ENCODE data around the gene TRAPPC6A.

GRCh38 chr19:45151320-45151719, 26.7 kb downstream of the TRAPPC6A start:
- TF ChIP-seq, protein P1, sequence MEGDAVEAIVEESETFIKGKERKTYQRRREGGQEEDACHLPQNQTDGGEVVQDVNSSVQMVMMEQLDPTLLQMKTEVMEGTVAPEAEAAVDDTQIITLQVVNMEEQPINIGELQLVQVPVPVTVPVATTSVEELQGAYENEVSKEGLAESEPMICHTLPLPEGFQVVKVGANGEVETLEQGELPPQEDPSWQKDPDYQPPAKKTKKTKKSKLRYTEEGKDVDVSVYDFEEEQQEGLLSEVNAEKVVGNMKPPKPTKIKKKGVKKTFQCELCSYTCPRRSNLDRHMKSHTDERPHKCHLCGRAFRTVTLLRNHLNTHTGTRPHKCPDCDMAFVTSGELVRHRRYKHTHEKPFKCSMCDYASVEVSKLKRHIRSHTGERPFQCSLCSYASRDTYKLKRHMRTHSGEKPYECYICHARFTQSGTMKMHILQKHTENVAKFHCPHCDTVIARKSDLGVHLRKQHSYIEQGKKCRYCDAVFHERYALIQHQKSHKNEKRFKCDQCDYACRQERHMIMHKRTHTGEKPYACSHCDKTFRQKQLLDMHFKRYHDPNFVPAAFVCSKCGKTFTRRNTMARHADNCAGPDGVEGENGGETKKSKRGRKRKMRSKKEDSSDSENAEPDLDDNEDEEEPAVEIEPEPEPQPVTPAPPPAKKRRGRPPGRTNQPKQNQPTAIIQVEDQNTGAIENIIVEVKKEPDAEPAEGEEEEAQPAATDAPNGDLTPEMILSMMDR (IDR thresholded peaks at IDR 0.05 in 4 of 5, conservative IDR thresholded peaks at IDR 0.05 in 1 of 5) = no peak
- no peak for TF ChIP-seq POLR2A (IDR thresholded peaks at IDR 0.05)
